ES-I3 (cell line): ENCODE measurements around the gene CATSPERE.
"Not testable (repeated sequence)": the region's sequence is repeated elsewhere in the genome, so short reads cannot be mapped to it uniquely, and the experiment has no call there.

ENCODE experiments used
- H3K36me3 ChIP-seq: 2 replicates; pipeline ENCODE4 v1.6.1; 2013; ENCODE audit warnings: mild to moderate bottlenecking, low read length, control low read depth, moderate library complexity; ENCODE audit not compliant: insufficient read depth
- H3K4me1 ChIP-seq: 2 replicates; pipeline ENCODE4 v1.6.1; 2013; ENCODE audit warnings: mild to moderate bottlenecking, control low read depth, low read length; ENCODE audit not compliant: insufficient read depth
- H3K9ac ChIP-seq: 2 replicates; pipeline ENCODE4 v1.6.1; 2013; ENCODE audit warnings: low read depth, mild to moderate bottlenecking, low read length, moderate library complexity
- H3K9me3 ChIP-seq: 2 replicates; pipeline ENCODE4 v1.6.1; 2013; ENCODE audit warnings: mild to moderate bottlenecking, low read length, moderate library complexity; ENCODE audit not compliant: control insufficient read depth, insufficient read depth

Gene CATSPERE

DNA sequence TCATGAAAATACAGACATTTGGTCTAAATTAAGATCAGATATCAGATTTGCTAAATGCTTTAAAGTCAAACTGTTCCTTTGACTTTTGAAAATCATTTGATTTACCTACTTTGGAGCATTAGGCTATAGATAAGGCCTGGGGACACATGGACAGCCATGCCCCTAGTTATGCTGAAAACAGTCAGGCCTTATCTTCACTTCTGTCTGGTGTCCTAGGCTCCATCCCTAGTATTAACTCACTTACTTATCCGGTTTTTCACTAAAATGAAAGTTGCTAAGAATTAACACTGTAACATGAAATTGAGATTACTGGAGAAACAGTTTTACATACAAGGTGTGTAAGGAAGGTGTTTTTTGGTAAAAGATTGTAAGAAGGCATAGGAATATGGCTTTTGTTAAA lies 4.5 kb upstream of the CATSPERE start:
- Histone ChIP-seq H3K9me3 (peaks cover 2% of the 10 kb centered on the region; the same call in 1 of the 2 replicates), H3K4me1 (peaks cover 5% of the 10 kb centered on the region), H3K36me3 (no peaks in the 10 kb centered on the region), H3K9ac (no peak overlapping the region)

DNA sequence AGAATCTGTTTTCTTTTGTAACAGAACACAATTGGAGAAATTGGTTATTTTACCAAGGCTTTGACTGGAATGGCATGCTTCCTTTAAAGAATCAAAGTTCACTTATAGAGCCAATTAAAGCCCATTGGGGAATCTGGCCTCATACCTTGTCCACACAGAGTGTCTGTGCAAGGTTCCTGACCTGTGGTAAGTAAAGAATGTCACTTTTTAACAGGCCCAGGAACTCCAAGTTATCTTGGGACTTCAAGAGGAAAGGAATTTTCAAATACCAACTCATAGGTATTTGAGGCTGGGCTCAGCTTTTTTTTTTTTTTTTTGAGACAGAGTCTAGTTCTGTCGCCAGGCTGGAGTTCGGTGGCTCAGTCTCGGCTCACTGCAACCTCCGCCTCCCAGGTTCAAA lies 2.3 kb upstream of the CATSPERE start:
- Histone ChIP-seq H3K9ac (no peak overlapping the region), H3K4me1 (peaks cover 5% of the 10 kb centered on the region)

GRCh38 chr1:244460197-244460596 lies 876 bp upstream of the CATSPERE start:
- Histone ChIP-seq H3K4me1 (no peaks in the 10 kb centered on the region; the same call in 1 of the 2 replicates), H3K9ac (no peak overlapping the region), H3K36me3 (no peaks in the 10 kb centered on the region), H3K9me3 (peaks cover 2% of the 10 kb centered on the region; the same call in 1 of the 2 replicates)

More for the DNA sequence above, 2.3 kb upstream of the CATSPERE start:
- Histone ChIP-seq H3K9me3 (peaks cover 2% of the 10 kb centered on the region; the same call in 1 of the 2 replicates), H3K36me3 (no peaks in the 10 kb centered on the region)

DNA sequence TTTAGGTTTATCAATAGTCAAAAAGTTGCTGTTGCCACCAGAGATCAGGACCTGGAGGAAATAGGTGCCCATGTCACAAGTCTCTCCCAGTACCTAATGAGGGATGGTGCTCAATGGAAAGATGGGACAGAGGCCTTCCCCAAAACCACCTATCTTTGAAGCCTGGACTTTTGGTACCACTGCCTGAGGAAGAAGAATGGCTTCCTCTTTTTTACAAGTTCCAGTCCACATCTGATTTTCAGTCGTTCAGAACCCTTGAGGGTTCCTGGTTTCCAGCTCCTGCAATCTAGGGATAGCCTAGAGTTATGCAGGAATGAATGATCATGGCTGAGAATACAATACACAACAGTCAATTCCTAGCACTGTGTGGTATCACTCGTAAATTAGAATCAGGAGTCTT lies 5.7 kb downstream of the CATSPERE start:
- Histone ChIP-seq H3K9ac (no peak overlapping the region), H3K36me3 (no peaks in the 10 kb centered on the region), H3K9me3 (no peaks in the 10 kb centered on the region), H3K4me1 (no peaks in the 10 kb centered on the region)

- Histone ChIP-seq H3K4me1 (no peaks in the 10 kb centered on the region), H3K36me3 (no peaks in the 10 kb centered on the region), H3K9ac (no peak overlapping the region), H3K9me3 (no peaks in the 10 kb centered on the region)
Observed at GRCh38 chr1:244473059-244473605, 12.1 kb downstream of the CATSPERE start.

DNA sequence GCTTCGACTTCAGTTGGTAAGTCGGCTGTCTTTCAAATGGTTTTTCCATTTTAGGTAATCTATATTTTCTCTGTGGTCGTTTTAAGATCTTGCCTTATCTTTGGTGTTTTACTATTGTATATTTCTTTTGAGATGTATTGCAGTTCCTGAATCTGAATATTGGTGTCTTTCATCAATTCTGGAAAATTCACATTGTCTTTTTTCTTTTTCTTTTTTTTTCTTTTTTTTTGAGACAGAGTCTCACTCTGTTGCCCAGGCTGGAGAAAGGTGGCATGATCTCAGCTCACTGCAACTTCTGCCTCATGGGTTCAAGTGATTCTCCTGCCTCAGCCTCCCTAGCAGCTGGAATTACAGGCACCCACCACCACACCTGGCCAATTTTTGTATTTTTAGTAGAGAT lies 23.9 kb downstream of the CATSPERE start:
- H3K4me1 ChIP-seq, H3K36me3 ChIP-seq, H3K9me3 ChIP-seq, H3K9ac ChIP-seq: not testable (repeated sequence)

- Histone ChIP-seq H3K9me3 (no peaks in the 10 kb centered on the region), H3K9ac (no peak overlapping the region), H3K36me3 (no peaks in the 10 kb centered on the region), H3K4me1 (0 out of 2 replicates have a peak, but pooled peaks cover 9% of the 10 kb centered on the region)
Observed at GRCh38 chr1:244494653-244495052, 33.6 kb downstream of the CATSPERE start.

GRCh38 chr1:244496186-244496585 lies 35.1 kb downstream of the CATSPERE start:
- Histone ChIP-seq H3K36me3 (no peaks in the 10 kb centered on the region), H3K9me3 (no peaks in the 10 kb centered on the region), H3K4me1 (0 out of 2 replicates have a peak, but pooled peaks cover 9% of the 10 kb centered on the region), H3K9ac (no peak overlapping the region)

DNA sequence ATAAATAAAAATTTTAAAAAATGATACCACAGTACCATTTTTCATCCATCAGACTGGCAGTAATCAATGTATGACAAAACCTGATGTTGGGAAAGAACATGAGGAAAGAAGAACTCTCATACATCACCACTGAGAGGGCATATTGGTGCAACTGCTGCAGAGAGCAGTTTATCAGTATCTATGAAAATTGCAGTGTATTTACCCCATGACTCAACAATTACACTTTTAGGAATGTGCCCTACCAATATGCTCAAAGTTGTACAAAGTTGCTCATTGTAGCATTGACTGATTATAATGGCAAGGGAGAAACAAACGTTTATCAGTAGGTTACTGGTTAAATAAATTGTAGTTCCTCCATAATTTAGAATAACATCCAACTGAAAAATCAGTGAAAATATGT lies 36.7 kb downstream of the CATSPERE start:
- no peak overlapping the region for H3K9ac ChIP-seq
- H3K4me1 ChIP-seq = peaks cover 14% of the 10 kb centered on the region; the same call in 1 of the 2 replicates
- no peaks in the 10 kb centered on the region for H3K36me3 ChIP-seq
- H3K9me3 ChIP-seq = peaks cover 3% of the 10 kb centered on the region; the same call in 1 of the 2 replicates

DNA sequence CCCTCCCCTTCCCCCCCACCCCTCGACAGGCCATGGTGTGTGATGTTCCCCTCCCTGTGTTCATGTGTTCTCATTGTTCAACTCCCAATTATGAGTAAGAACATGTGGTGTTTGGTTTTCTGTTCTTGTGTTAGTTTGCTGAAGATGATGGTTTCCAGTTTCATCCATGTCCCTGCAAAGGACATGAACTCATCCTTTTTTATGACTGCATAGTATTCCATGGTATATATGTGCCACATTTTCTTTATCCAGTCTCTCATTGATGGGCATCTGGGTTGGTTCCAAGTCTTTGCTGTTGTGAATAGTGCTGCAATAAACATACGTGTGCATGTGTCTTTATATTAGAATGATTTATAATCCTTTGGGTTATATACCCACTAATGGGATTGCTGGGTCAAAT lies 38.4 kb downstream of the CATSPERE start:
- not testable (repeated sequence) for H3K36me3 ChIP-seq, H3K9me3 ChIP-seq, H3K9ac ChIP-seq
- H3K4me1 ChIP-seq = peaks cover 15% of the 10 kb centered on the region; the same call in 1 of the 2 replicates

GRCh38 chr1:244500515-244500914 lies 39.4 kb downstream of the CATSPERE start:
- not testable (repeated sequence) for H3K9ac ChIP-seq, H3K36me3 ChIP-seq, H3K9me3 ChIP-seq
- peaks cover 15% of the 10 kb centered on the region; the same call in 1 of the 2 replicates for H3K4me1 ChIP-seq

DNA sequence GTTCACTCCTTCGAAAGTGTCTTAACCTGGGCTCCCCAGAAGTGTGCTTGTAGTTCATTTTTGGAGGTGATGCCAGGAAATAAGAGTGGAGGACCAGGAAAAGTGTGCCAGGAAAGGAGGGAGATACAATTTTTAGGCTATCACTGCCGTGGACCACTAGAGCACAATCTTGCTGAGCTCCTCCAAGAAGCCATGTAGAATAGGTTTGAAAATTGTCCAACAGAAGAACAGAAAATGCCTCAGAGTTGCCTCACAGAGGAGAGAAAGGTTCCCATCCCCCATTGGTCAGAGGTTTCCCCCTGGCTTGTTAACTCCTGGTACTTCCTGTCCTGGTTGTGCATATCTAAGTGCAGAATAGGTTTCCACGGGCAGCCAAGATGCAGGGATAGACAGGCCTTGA lies 41.6 kb downstream of the CATSPERE start:
- Histone ChIP-seq H3K9me3 (peaks cover 3% of the 10 kb centered on the region; the same call in 1 of the 2 replicates), H3K9ac (no peak overlapping the region), H3K36me3 (no peaks in the 10 kb centered on the region), H3K4me1 (peaks cover 6% of the 10 kb centered on the region; the same call in 1 of the 2 replicates)

- Histone ChIP-seq H3K9me3 (no peaks in the 10 kb centered on the region), H3K9ac (no peak overlapping the region), H3K4me1 (no peaks in the 10 kb centered on the region), H3K36me3 (no peaks in the 10 kb centered on the region)
Observed at GRCh38 chr1:244513493-244513892, 52.4 kb downstream of the CATSPERE start.

DNA sequence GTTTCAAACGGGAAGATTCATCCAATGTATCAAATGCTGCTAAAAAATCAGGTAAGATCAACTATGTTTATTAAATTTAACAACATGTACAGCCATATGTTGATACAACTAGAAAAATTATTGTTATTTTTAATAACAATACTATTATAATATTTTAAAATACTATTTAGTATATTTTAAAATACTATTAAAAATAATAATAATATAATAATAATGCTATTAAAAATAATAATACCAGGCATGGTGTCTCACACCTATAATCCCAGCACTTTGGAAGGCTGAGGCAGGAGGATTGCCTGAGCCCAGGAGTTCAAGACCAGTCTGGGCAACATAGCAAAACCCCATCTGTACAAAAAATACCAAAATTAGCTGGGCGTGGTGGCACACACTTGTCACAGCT lies 54.6 kb downstream of the CATSPERE start:
- Histone ChIP-seq H3K9ac (no peak overlapping the region), H3K9me3 (no peaks in the 10 kb centered on the region), H3K4me1 (no peaks in the 10 kb centered on the region), H3K36me3 (no peaks in the 10 kb centered on the region)

GRCh38 chr1:244536316-244536715 lies 75.2 kb downstream of the CATSPERE start:
- no peaks in the 10 kb centered on the region for H3K36me3 ChIP-seq
- H3K9ac ChIP-seq = no peak overlapping the region
- H3K4me1 ChIP-seq = no peaks in the 10 kb centered on the region
- no peaks in the 10 kb centered on the region for H3K9me3 ChIP-seq
